Glutamatergic neuron (in vitro differentiated cells): Measurements from ENCODE around the gene LARP4B. TPM values are rescaled to one million over a fixed set of nuclear protein-coding genes. Genes with fewer than 3 reads are reported as not detected.

Experiments
- DNase-seq: peaks from one replicate; pipeline ENCODE4 v3.0.0; 2022
- H3K27ac Mint-ChIP-seq: one replicate; pipeline ENCODE4 v1.8.0; 2020; ENCODE audit warnings: mild to moderate bottlenecking, mixed read lengths, inconsistent platforms; ENCODE audit not compliant: unreplicated experiment
- H3K27me3 Mint-ChIP-seq: one replicate; pipeline ENCODE4 v1.8.0; 2020; ENCODE audit warnings: mild to moderate bottlenecking, moderate library complexity, mixed read lengths, inconsistent platforms; ENCODE audit not compliant: unreplicated experiment
- H3K36me3 Mint-ChIP-seq: one replicate; pipeline ENCODE4 v1.8.0; 2020; ENCODE audit warnings: mild to moderate bottlenecking, mixed read lengths, inconsistent platforms; ENCODE audit not compliant: unreplicated experiment
- H3K4me1 Mint-ChIP-seq: one replicate; pipeline ENCODE4 v1.8.0; 2020; ENCODE audit warnings: mild to moderate bottlenecking, low read depth, mixed read lengths, inconsistent platforms; ENCODE audit not compliant: unreplicated experiment
- H3K4me3 Mint-ChIP-seq: one replicate; pipeline ENCODE4 v1.8.0; 2020; ENCODE audit warnings: mild to moderate bottlenecking, mixed read lengths, inconsistent platforms; ENCODE audit not compliant: unreplicated experiment
- H3K9me3 Mint-ChIP-seq: one replicate; pipeline ENCODE4 v1.8.0; 2020; ENCODE audit warnings: mild to moderate bottlenecking, moderate library complexity, mixed read lengths, inconsistent platforms; ENCODE audit not compliant: unreplicated experiment
- total RNA-seq: library from RNA; stranded (reverse); fragmentation: NEBNext Ultra II Directional; extraction: Animal tissue kit (Norgen Biotek cat#: 25700); gene quantifications from one replicate; pipeline ENCODE4 v1.2.1, GENCODE V29; 2021; ENCODE audit not compliant: unreplicated experiment
- TF ChIP-seq, protein P1 (sequence below): fragments of 200-600 bp; sonication (generic); IDR thresholded peaks from one replicate; pipeline ENCODE4 v1.5.0; 2021; ENCODE audit not compliant: partially characterized antibody, unreplicated experiment

The LARP4B gene
- total RNA-seq, 1 donor from 2014 or later: 65.6 TPM

DNA sequence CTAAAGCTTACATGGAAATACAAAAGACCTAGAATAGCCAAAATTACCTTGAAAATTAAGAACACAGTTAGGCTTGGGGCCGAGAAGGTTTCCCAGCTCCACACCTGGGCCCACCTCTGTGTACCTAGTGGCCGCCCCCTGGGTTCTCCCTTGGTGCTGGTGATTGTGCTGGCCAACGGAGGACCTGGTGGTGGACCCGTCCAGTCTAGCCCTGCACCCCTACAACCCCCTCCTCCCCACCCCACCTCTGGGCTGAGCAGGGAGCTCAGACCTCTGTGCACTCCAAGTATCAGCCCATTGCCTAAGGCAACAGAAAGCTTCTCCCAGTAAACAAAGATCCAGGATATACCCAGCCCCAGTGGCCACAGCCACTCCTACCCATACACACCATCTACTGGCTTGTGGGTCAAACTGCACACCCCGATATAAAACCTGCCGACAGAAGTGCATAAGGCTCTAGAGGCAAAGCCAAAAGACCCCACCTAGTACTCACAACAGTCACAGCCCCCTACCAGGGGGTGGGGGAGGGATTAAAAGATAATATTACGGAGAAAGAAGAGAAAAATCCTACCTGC, 137.0 kb downstream of the LARP4B start:
- H3K27me3 Mint-ChIP-seq: peaks cover 2% of the 10 kb centered on the region
- H3K9me3 Mint-ChIP-seq: peaks cover 19% of the 10 kb centered on the region
- no peak overlapping the region for H3K27ac Mint-ChIP-seq
- DNase-seq: no peak
- no peak overlapping the region for H3K4me3 Mint-ChIP-seq
- H3K4me1 Mint-ChIP-seq: no peaks in the 10 kb centered on the region
- H3K36me3 Mint-ChIP-seq: peaks cover 36% of the 10 kb centered on the region
- TF ChIP-seq, protein P1, sequence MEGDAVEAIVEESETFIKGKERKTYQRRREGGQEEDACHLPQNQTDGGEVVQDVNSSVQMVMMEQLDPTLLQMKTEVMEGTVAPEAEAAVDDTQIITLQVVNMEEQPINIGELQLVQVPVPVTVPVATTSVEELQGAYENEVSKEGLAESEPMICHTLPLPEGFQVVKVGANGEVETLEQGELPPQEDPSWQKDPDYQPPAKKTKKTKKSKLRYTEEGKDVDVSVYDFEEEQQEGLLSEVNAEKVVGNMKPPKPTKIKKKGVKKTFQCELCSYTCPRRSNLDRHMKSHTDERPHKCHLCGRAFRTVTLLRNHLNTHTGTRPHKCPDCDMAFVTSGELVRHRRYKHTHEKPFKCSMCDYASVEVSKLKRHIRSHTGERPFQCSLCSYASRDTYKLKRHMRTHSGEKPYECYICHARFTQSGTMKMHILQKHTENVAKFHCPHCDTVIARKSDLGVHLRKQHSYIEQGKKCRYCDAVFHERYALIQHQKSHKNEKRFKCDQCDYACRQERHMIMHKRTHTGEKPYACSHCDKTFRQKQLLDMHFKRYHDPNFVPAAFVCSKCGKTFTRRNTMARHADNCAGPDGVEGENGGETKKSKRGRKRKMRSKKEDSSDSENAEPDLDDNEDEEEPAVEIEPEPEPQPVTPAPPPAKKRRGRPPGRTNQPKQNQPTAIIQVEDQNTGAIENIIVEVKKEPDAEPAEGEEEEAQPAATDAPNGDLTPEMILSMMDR: no peak

DNA sequence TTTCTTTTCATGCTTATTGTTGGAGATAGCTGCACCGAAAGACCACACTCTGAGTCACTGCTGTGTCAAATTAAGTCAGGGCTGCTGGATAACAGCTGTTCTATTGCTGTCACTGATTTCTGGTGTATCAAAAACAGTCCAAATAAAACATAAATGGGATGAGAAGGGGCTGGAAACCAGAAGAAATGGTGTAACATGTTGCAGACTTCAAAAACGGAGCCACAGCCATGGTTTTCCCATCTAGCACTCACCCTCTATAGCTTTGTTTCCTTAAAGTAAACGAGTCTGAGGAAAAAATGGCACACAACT, 138.8 kb downstream of the LARP4B start:
- Mint-ChIP-seq H3K36me3 (peaks cover 21% of the 10 kb centered on the region), H3K27me3 (peaks cover 2% of the 10 kb centered on the region), H3K9me3 (peaks cover 20% of the 10 kb centered on the region), H3K4me3 (no peak overlapping the region), H3K4me1 (no peaks in the 10 kb centered on the region), H3K27ac (no peak overlapping the region)
- DNase-seq: no peak
- TF ChIP-seq, protein P1: no peak

DNA sequence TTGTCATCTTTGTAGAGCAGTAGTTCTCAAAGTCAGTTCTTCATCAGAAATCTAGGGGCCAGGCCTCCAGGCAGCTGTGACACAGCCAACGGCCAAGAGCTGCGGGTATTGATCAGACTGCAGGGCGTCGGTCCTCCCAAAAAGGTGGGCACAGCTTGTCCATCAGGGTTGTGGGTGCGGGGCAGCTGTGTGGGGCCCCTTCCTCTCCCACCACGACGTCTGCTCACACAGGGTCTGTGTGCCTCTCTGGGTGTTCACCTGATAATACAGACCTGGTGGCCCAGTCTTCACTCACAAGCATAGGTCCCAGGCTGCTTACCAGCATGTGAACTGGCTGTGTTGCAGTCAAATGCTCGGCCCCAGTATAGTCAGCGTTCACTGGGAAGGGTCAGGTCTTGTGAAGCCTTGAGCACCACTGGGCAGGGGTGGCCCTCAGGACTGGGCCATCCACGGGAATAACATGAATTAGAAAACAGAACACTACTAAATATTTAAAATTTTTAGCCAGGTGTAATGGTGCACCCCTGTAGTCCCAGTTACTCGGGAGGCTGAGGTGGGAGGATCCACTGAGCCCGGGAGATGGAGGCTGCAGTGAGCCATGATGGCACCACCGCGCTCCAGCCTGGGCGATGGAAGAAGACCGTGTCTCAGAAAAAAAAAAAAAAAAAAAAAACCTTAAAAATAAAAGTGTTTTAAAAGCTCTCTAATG, 139.3 kb downstream of the LARP4B start:
- Mint-ChIP-seq H3K36me3 (peaks cover 17% of the 10 kb centered on the region), H3K4me1 (no peaks in the 10 kb centered on the region), H3K27me3 (peaks cover 2% of the 10 kb centered on the region), H3K27ac (no peak overlapping the region), H3K9me3 (peaks cover 17% of the 10 kb centered on the region), H3K4me3 (no peak overlapping the region)
- TF ChIP-seq, protein P1: no peak
- DNase-seq: no peak

DNA sequence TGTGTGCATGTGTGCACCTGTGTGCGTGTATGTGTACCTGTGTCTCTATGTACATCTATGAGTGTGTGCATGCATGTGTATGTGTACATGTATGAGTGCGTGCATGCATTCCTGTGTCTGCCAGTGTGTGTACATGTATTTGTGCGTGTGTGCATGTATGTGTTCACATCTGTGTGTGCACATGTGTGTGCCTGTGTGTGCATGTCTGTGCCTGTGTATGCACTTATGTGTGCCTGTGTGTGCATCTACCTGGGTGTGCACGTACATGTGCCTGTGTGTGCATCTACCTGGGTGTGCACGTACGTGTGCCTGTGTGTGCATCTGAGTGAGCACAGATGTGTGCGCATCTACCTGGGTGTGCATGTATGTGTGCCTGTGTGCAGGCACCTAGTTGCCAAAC, 139.9 kb downstream of the LARP4B start:
- Mint-ChIP-seq H3K27me3 (peaks cover 2% of the 10 kb centered on the region), H3K27ac (no peak overlapping the region), H3K36me3 (peaks cover 15% of the 10 kb centered on the region), H3K9me3 (peaks cover 17% of the 10 kb centered on the region), H3K4me3 (no peak overlapping the region), H3K4me1 (peaks cover 3% of the 10 kb centered on the region)
- DNase-seq: no peak
- TF ChIP-seq, protein P1: no peak

DNA sequence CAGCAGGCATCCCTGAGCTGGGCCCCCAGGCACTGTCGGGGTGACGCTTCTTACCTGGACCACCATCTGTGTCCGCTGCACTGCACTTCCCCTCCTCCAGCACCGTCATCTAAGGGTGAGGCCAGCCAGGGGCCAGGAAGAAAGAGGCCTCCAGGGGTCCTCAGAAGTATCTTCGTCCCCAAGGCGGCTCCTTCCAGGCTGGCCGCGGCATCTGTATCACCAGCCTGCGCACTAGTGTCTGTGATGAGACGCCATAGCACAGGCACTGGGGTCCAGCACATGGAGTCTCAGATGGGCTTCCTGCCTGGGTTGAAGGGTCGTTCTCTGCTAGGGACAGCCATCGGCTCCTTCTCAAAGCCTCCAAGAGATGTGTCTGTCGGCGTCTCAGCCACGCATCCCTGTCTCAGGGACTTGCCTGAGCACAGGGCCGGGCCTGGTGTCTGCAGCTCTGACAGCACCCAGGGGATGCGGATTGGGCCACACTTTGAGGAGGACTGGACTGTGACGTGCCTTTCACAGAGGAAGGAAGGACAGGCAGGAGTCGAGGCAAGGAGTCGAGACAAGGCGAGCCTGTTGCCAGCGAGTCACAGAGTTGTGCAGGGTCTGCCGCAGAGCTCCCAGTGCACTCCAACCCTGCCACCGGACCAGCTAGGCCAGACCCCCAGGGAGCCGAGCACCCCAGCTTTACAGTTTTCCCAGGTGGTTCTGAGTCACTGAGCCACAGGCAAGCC, 140.5 kb downstream of the LARP4B start:
- Mint-ChIP-seq H3K27ac (no peak overlapping the region), H3K27me3 (peaks cover 5% of the 10 kb centered on the region), H3K9me3 (peaks cover 10% of the 10 kb centered on the region), H3K36me3 (peaks cover 8% of the 10 kb centered on the region), H3K4me3 (no peak overlapping the region), H3K4me1 (peaks cover 4% of the 10 kb centered on the region)
- no peak for DNase-seq
- TF ChIP-seq, protein P1: no peak
